Sigmoid colon (tissue), 4 donors: Measurements from ENCODE around the gene CEP128.

Source experiments
- EP300 ChIP-seq, 4 donors: sonication (generic); formaldehyde crosslinking; IDR thresholded peaks; one replicate each; pipeline ENCODE4 v1.6.1; 2017; ENCODE audit warnings: antibody characterized with exemption in 4 of 4
- POLR2A ChIP-seq, 2 donors: fragments of 450-650 bp; IDR thresholded peaks; one replicate each; pipeline ENCODE4 v1.6.1; 2016; ENCODE audit warnings: antibody characterized with exemption in 2 of 2, mild to moderate bottlenecking in 2 of 2, moderate library complexity in 2 of 2
- POLR2AphosphoS5 ChIP-seq, 4 donors: sonication (generic); formaldehyde crosslinking; IDR thresholded peaks; one replicate each; pipeline ENCODE4 v1.6.1; 2017; ENCODE audit warnings: antibody characterized with exemption in 4 of 4
- TF ChIP-seq, protein P1 (sequence below), 4 experiments: fragments of 450-650 bp in 3 of 4; fragments of 200-600 bp in 1 of 4; IDR thresholded peaks; one replicate each; pipeline ENCODE4 v1.5.1; 2016 to 2019; ENCODE audit warnings: antibody characterized with exemption in 4 of 4, mild to moderate bottlenecking in 3 of 4, moderate library complexity in 2 of 4

DNA sequence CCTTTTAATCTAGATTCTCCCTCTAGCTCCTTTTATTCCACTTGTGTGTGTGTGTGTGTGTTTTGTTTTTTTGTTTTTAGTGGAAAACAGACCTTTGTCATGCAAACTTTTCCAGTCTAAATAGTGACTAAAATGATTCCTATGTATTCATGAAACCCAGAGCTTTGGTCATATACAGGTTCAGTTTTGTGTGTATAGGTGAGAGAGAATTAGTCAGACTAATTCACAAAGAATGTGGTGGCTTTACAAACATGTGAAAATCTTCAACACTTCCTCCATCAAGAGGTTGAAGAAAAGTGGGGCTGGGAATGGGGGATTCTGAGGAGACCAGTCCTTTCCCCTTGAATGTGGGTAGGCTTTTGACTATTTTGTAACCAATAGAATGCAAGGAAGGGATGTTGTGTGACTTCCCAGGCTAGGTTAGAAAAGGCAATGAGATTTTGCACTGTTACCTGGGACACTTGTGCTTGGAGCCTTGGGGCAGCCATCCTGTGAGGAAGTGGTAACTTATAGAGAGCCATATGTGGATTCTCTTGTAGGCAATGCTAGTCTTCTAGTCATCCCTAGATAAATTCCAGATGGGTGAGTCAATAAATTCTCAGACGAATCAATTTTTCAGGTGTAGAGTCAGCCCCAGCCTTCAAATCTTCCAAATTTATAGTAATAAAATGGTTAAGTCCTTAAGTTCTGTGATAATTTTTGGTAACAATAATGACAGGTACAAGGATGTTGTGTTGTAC lies 236.1 kb downstream of the CEP128 start:
- TF ChIP-seq POLR2AphosphoS5 (IDR thresholded peaks at IDR 0.05) (no peak), POLR2A (IDR thresholded peaks at IDR 0.05) (no peak), EP300 (IDR thresholded peaks at IDR 0.05) (no peak)
- TF ChIP-seq, protein P1, sequence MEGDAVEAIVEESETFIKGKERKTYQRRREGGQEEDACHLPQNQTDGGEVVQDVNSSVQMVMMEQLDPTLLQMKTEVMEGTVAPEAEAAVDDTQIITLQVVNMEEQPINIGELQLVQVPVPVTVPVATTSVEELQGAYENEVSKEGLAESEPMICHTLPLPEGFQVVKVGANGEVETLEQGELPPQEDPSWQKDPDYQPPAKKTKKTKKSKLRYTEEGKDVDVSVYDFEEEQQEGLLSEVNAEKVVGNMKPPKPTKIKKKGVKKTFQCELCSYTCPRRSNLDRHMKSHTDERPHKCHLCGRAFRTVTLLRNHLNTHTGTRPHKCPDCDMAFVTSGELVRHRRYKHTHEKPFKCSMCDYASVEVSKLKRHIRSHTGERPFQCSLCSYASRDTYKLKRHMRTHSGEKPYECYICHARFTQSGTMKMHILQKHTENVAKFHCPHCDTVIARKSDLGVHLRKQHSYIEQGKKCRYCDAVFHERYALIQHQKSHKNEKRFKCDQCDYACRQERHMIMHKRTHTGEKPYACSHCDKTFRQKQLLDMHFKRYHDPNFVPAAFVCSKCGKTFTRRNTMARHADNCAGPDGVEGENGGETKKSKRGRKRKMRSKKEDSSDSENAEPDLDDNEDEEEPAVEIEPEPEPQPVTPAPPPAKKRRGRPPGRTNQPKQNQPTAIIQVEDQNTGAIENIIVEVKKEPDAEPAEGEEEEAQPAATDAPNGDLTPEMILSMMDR (IDR thresholded peaks at IDR 0.05) = no peak
